ENCODE measurements around the gene OR2M4.
"Not testable (repeated sequence)": the region's sequence is repeated elsewhere in the genome, so short reads cannot be mapped to it uniquely, and the experiment has no call there.

The OR2M4 gene, protein sequence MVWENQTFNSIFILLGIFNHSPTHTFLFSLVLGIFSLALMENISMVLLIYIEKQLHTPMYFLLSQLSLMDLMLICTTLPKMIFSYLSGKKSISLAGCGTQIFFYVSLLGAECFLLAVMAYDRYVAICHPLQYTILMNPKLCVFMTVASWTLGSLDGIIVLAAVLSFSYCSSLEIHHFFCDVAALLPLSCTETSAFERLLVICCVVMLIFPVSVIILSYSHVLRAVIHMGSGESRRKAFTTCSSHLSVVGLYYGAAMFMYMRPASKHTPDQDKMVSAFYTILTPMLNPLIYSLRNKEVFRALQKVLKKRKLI

DNA sequence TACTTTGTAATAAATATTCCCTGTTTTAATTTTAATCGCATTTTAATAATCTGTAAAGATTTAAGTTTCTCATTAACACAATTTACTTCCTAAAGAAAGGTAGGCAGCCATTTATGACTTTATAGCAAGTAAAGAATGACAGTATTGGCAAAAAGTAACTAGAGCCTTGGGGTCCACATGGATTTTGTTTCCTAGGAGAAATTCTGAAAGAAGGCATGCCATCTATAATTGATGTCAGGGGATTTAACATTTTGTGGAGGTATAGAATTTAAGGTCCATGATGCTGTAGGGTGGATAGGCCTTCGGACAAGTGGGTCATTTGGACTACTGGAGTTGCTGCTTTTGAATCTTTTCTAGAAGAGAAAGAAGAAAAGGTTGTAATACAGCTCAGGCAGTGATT lies at the start of gene OR2M4:
Gene OR2M4, plus strand, starts transcription at position 301 of the 400 bp plus-strand sequence. CDS start 7,512 bp downstream, outside the sequence.
- no peak for DNase-seq (ENCODE audit: low read depth in 2 of 2)

DNA sequence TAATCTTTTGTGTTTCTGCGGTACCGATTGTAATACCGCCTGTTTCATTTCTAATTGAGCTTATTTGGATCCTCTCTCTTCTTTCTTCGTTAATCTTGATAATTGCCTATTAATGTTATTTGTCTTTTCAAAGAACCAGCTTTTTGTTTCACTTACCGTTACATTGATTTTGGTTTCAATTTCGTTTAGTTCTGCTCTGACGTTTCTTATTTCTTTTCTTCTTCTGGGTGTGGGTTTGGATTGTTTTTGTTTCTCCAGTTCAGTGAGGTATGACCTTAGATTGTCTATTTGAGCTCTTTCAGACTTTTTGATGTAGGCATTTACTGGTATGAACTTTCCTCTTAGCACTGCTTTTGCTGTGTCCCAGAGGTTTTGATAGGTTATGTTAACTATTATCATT lies 47.2 kb upstream of the OR2M4 start:
- no peak for DNase-seq (ENCODE audit: low read depth in 2 of 2)

DNA sequence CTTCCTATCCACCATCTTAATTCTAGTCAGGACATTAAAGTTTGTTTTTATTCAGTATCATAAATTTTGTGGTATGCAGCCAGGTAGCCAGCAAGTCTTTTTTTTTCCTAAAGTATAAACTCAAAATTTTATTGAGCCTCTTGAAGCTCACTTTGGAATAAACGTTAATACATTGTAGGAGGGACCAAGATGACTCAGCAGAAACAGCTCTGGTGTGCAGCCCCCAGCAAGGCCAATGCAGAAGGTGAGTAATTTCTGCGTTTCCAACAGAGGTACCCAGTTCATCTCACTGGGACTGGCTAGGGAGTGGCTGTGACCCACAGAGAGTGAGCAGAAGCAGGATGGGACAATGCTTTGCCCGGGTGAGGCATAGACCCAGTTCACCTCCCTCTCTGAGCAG lies 43.9 kb upstream of the OR2M4 start:
- no peak for DNase-seq (ENCODE audit: low read depth in 2 of 2)

DNA sequence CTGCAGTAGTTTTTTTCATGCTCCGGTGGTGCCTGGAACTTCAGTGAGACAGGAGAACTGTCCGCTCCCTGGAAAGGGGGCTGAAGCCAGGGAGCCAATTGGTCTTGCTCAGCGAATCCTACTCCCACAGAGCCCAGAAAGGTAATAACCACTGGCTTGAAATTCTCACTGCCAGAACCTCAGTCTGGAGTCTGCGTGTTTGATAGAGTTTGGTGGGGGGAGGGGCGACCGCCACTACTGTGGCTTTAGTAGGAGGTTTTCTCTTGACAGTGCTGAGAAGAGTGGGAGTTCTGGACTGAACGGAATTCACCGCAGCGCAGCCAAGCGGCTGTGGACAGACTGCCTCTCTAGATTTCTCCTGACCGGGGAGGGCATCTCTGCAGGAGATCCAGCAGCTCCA lies 42.2 kb upstream of the OR2M4 start:
- DNase-seq (ENCODE audit: low read depth in 2 of 2) = no peak

DNA sequence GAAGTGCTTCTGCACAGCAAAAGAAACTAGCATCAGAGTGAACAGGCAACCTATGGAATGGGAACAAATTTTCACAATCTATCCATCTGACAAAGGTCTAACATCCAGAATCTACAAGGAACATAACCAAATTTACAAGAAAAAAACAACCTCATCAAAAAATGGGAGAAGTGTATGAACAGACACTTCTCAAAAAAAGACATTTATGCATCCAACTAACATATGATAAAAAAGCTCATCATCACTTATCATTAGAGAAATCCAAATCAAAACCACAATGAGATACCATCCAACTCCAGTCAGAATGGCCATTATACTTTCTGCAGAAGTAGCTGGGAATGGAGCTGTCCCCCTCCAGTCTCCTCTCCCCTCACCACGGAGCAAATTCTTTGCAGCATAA lies 37.1 kb upstream of the OR2M4 start:
- DNase-seq (ENCODE audit: low read depth in 2 of 2) = no peak

DNA sequence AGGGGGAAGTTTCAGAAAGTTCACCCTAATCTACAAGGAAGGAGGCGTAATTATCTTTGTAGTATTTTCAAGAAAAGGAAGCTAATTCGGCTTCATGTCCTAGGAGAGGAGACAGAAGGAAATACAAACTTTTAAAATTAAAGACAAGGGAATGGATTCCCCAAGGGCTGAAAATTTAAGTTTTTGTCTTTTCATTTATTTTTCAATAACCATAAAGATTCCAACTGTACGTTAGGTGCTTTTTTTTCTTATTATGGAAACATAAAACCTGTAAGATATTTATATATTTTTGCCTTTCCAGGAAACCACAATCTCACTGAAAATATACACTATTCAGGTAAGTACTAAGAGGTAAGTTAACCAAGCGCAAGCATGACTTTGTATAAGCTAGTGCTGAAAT lies 34.3 kb upstream of the OR2M4 start, which contains the start of gene OR2M3:
Gene OR2M3, plus strand, starts transcription at position 301 of the 400 bp plus-strand sequence. CDS start 5,803 bp downstream, outside the sequence.
- no peak for DNase-seq (ENCODE audit: low read depth in 2 of 2)

DNA sequence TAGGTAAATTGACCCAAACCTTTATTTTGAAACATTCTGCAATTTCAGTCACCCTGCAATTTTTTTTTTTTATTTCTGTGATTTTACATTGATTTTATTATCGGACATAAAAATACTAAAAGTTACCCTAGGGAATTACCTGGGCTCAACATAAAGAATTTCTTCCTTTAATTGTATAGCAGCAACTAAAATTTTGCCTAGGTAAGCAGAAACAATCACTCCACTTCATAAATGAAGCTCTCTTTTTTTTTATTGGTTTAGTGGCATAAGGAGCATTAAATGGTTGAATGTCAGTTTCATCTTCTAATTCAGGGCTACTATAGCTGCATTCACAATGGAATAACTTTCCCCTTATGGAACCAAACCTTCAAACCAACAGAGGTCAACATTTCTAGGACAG lies 15.3 kb upstream of the OR2M4 start:
- no peak for DNase-seq (ENCODE audit: low read depth in 2 of 2)

DNA sequence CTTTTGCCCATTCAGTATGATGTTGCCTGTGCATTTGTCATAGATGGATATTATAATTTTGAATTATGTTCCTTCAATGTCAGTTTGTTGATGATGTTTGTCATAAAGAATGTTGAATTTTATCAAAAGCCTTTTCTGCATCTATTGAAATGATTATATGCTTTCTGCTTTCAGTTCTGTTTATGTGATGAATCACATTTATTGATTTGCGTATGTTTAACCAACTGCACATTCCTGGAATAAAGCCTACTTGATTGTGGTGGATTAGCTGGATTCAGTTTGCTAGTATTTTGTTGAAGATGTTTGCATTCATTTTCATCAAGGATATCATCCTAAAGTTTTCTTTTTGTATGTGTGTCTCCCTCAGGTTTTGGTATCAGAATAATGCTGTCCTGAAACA lies 5.7 kb upstream of the OR2M4 start:
- no peak for DNase-seq (ENCODE audit: low read depth in 2 of 2)

DNA sequence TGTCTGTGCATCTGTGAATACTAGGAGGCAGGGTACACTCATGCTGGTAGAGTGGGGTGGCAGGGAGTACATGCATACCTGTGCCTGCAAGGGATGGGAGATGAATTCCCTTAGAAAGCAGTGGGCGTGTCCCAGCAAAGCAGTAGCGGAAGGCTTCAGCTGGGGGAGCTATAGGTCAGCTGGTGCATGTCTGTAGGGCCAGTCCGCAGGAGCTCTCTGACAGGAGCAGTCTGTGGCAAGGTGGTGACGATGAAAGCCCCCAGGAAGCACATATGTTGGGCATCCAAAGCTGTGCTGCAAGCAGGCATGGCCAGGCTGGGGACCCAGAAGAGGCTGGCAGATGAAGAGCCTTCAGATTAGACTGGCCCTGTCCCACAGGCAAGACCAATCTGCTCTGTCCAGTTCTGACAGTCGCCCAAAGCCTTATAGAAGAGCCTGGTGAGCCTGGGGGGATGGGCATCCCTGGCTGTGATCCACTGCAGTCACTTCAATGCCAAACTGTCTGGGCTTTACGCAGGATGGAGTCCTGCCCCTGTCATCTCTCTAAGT lies 1.8 kb upstream of the OR2M4 start:
- no peak for DNase-seq (ENCODE audit: low read depth in 2 of 2)

DNA sequence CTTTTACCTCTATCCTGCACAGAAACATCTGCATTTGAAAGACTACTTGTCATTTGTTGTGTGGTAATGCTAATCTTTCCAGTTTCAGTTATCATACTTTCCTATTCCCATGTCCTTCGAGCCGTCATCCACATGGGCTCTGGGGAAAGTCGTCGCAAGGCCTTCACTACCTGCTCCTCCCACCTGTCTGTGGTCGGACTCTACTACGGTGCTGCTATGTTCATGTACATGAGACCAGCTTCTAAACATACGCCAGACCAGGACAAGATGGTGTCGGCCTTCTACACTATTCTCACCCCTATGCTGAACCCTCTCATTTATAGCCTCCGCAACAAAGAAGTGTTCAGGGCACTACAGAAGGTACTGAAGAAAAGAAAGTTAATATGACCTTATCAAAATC lies 8.3 kb downstream of the OR2M4 start:
- no peak for DNase-seq (ENCODE audit: low read depth in 2 of 2)

DNA sequence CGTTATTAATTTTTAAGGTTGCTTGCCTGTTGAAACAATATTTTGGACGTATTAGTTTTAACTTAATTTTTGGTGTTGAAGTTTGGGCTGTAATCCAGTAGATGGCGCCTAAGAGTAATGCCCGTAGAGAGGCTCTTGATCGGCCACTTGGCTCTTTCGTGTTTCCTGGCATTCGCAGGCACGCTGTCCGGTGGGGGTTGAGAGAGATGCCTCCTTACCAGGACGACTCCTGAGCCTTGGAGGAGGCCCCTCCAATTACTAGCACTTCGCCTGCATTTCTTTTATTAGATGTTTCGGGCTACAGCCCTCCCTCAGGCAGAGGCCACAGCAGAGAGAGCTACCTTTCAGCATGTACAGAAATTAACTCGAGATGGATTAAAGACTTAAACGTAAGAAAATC lies 12.0 kb downstream of the OR2M4 start:
- DNase-seq (ENCODE audit: low read depth in 2 of 2) = no peak

DNA sequence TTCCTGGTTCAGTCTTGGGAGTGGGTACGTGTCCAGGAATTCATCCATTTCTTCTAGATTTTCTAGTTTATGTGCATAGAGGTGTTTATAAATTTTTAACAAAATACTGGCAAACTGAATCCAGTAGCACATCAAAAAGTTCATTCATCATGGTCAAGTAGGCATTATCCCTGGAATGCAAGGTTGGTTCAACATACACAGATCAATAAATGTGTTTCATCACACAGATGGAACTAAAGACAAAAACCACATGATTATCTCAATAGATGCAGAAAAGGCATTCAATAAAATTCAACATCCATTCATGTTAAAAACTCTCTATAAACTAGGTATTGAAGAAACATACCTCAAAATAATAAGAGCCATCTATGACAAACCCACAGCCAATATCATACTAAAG lies 28.1 kb downstream of the OR2M4 start:
- DNase-seq (ENCODE audit: low read depth in 2 of 2) = not testable (repeated sequence)

DNA sequence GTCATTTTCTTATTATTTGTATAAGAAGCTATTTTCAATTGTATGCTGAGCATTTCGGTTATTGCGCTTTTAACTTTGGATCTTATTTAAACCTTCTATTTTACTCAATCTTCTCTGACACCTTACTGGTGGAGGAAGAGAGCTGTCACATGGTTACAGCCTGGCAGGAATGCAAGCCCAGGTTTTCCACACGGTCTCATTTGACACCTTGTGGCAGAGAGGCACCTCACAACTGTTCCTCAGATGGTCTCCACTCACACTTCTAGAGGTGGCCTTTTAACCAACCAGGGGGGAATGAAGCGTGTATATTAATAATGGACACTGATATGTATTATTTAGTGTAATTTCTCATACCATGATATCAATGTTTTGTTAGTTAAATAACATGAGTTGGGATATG lies 37.0 kb downstream of the OR2M4 start:
- no peak for DNase-seq (ENCODE audit: low read depth in 2 of 2)

DNA sequence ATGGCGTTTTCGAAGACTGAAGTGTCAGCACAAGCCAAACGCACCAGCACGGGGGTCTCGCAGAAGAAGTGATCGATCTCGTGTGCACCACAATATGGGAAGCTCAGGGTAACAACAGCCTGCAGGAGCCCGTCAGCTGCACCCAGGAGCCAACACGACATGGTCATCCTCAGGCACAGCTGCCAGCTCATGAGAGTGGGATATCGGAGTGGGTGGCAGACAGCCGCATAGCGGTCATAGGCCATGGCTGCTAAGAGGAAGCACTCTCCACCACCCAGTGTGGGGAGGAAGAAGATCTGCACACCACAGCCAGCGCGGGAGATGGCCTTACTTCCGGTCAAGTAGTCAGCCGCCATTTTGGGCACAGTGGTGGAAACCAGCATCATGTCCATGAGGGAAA lies 42.0 kb downstream of the OR2M4 start:
- not testable (repeated sequence) for DNase-seq (ENCODE audit: low read depth in 2 of 2)

DNA sequence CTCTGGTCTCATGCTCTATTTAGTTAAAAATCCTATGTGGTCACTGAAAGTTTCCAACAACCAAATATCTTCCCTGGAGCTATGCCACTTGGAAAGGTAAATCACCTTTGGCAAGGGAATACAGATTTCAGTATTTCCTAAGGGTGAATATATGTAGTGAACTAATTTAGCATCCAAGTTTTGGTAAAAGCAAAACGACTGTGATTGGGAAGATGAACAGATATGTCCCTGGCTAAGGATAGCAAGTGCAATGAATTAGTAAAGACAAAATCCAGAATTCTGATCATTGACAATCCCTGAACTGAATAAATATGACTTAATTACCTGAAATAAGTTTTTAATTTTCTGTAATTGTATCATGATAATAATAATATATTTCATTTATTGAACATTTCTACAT lies 46.7 kb downstream of the OR2M4 start, which contains the start of gene OR2T33:
Gene OR2T33, minus strand, starts transcription at position 101 of the 400 bp plus-strand sequence. CDS start 4,162 bp downstream, outside the sequence.
- no peak for DNase-seq (ENCODE audit: low read depth in 2 of 2)

DNA sequence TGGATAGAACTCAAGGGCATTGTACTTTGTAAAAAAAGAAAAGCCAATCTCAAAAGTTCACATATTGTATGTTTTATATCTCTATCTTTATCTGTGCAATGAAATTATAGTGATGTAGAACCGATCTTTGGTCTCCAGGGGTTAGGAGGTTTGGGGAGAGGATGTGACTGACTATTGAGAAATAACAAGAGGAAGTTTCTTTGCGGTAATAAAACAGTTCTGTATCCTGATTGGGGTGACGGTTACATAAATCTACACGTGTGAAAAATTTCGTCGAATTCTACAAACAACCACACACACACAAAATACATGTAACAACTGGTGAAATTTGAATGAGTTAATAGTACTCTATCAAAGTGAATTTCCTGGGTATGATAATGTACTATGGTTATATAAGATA lies 57.2 kb downstream of the OR2M4 start:
- DNase-seq (ENCODE audit: low read depth in 2 of 2) = no peak
